PC-9 (cell line): ENCODE measurements around the gene BCL11A. TPM values are rescaled to one million over a fixed set of nuclear protein-coding genes. Genes with fewer than 3 reads are reported as not detected.

Experiments used
- BruUV-seq: library from RNA; stranded (reverse); fragments of 400-500 nt; replicated peaks from 2 replicates; lab custom pipeline; 2021; lab: Mats Ljungman, UMichigan
- CTCF ChIA-PET: fragments of 300-600 bp; sonication (Branson Sonifier 250); formaldehyde crosslinking; loops from one replicate; lab custom pipeline; 2022; ENCODE audit warnings: antibody characterized with exemption; lab: Charles Lee
- POLR2A ChIA-PET: fragments of 300-600 bp; sonication (Branson Sonifier 250); formaldehyde crosslinking; loops from one replicate; lab custom pipeline; 2022; ENCODE audit warnings: antibody characterized with exemption; ENCODE audit not compliant: unreplicated experiment; lab: Charles Lee
- DNase-seq, 2 experiments: peaks; one replicate each; pipeline versions ENCODE4 v3.0.0 to v3.0.0-alpha.2; 2015 to 2022; ENCODE audit warnings: mixed read lengths in 1 of 2
- H2AFZ ChIP-seq: fragments of 200-600 bp; sonication (generic); 2 replicates; pipeline ENCODE4 v1.8.1; 2017; ENCODE audit warnings: antibody characterized with exemption
- H3F3A ChIP-seq: fragments of 200-600 bp; sonication (generic); 2 replicates; pipeline ENCODE4 v1.8.1; 2017; ENCODE audit warnings: antibody characterized with exemption, mild to moderate bottlenecking, low read depth; ENCODE audit not compliant: insufficient read depth
- H3K27ac ChIP-seq: fragments of 200-600 bp; sonication (generic); 2 replicates; pipeline ENCODE4 v1.6.1; 2016; ENCODE audit warnings: mixed run types
- H3K27me3 ChIP-seq: fragments of 200-600 bp; sonication (generic); 2 replicates; pipeline ENCODE4 v1.6.1; 2016; ENCODE audit warnings: low read depth, mixed run types; ENCODE audit not compliant: insufficient read depth
- H3K36me3 ChIP-seq: fragments of 200-600 bp; sonication (generic); 2 replicates; pipeline ENCODE4 v1.6.1; 2016; ENCODE audit warnings: low read depth, mixed run types
- H3K4me1 ChIP-seq: fragments of 200-600 bp; sonication (generic); replicated peaks from 2 replicates; pipeline ENCODE4 v1.6.1; 2016; ENCODE audit warnings: mixed run types; ENCODE audit not compliant: insufficient read depth
- H3K4me2 ChIP-seq: fragments of 200-600 bp; sonication (generic); 2 replicates; pipeline ENCODE4 v1.6.1; 2017; ENCODE audit warnings: mixed run types
- H3K4me3 ChIP-seq: fragments of 200-600 bp; sonication (generic); 2 replicates; pipeline ENCODE4 v1.6.1; 2016; ENCODE audit warnings: mixed run types
- H3K79me2 ChIP-seq: fragments of 200-600 bp; sonication (generic); 2 replicates; pipeline ENCODE4 v1.6.1; 2017; ENCODE audit warnings: low read depth, mixed run types
- H3K9me2 ChIP-seq: fragments of 200-600 bp; sonication (generic); 2 replicates; pipeline ENCODE4 v1.8.1; 2017; ENCODE audit warnings: mild to moderate bottlenecking; ENCODE audit not compliant: insufficient read depth
- H3K9me3 ChIP-seq: fragments of 200-600 bp; sonication (generic); 2 replicates; pipeline ENCODE4 v1.8.1; 2016; ENCODE audit warnings: low read depth; ENCODE audit not compliant: insufficient read depth
- H4K20me1 ChIP-seq: fragments of 200-600 bp; sonication (generic); 2 replicates; pipeline ENCODE4 v1.8.1; 2017; ENCODE audit not compliant: insufficient read depth
- EZH2 ChIP-seq: fragments of 200-600 bp; sonication (generic); IDR thresholded peaks from 2 replicates; pipeline ENCODE4 v1.8.0; 2017; ENCODE audit warnings: antibody characterized with exemption, low read depth
- intact Hi-C: fragments of 100-400 bp; cut with micrococcal nuclease; formaldehyde crosslinking; loops from one replicate; pipeline ENCODE4 v1.10.0; 2022; ENCODE audit not compliant: unreplicated experiment
- total RNA-seq: library from RNA; stranded (reverse); gene quantifications from 2 replicates; pipeline ENCODE4 v1.2.3, GENCODE V29; 2021
- TF ChIP-seq, protein P1 (sequence below): fragments of 200-600 bp; sonication (generic); conservative IDR thresholded peaks from 2 replicates; pipeline ENCODE4 v1.6.1; 2017; ENCODE audit warnings: mixed run types, antibody characterized with exemption, mild to moderate bottlenecking, moderate library complexity

The BCL11A gene
- total RNA-seq, 1 experiment from 2014 or later = not detected

DNA sequence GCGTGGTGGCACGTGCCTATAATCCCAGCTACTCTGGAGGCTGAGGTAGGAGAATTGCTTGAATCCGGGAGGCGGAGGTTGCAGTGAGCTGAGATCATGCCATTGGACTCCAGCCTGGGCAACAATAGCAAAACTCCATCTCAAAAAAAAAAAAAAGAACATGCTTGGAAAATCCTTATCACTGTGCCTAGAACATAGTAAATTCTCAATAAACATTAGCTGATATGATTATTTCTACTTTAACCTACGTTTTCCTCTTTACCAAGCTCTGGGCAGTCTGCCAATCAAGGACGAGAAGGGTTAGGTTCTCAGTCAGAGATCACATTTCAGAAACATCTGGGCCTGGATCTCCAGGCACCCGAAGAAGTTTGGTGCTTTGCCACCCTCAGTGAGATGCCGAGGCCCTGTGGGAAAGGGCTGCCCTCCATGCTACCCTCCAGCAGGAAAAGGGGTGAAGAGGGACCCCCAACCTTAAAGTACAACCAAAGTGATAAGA, 107.7 kb downstream of the BCL11A start:
- H3K9me3 ChIP-seq = no peaks in the 10 kb centered on the region; the same call in 1 of the 2 replicates
- intact Hi-C loops = no loop called here
- TF ChIP-seq, protein P1, sequence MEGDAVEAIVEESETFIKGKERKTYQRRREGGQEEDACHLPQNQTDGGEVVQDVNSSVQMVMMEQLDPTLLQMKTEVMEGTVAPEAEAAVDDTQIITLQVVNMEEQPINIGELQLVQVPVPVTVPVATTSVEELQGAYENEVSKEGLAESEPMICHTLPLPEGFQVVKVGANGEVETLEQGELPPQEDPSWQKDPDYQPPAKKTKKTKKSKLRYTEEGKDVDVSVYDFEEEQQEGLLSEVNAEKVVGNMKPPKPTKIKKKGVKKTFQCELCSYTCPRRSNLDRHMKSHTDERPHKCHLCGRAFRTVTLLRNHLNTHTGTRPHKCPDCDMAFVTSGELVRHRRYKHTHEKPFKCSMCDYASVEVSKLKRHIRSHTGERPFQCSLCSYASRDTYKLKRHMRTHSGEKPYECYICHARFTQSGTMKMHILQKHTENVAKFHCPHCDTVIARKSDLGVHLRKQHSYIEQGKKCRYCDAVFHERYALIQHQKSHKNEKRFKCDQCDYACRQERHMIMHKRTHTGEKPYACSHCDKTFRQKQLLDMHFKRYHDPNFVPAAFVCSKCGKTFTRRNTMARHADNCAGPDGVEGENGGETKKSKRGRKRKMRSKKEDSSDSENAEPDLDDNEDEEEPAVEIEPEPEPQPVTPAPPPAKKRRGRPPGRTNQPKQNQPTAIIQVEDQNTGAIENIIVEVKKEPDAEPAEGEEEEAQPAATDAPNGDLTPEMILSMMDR = no peak
- no peak for TF ChIP-seq EZH2
- DNase-seq = no peak
- H3K27ac ChIP-seq = no peak overlapping the region
- BruUV-seq = no TSS peak
- no peaks in the 10 kb centered on the region for H3F3A ChIP-seq
- H2AFZ ChIP-seq = no peak overlapping the region
- H3K9me2 ChIP-seq = no peaks in the 10 kb centered on the region
- H3K4me3 ChIP-seq = no peak overlapping the region
- no peak overlapping the region for H3K4me2 ChIP-seq
- ChIA-PET POLR2A (no interaction called here), CTCF (no interaction called here)
- no peaks in the 10 kb centered on the region for H3K36me3 ChIP-seq
- no peaks in the 10 kb centered on the region for H3K4me1 ChIP-seq
- peaks cover 67% of the 10 kb centered on the region for H3K27me3 ChIP-seq
- no peaks in the 10 kb centered on the region for H3K79me2 ChIP-seq
- no peaks in the 10 kb centered on the region for H4K20me1 ChIP-seq

DNA sequence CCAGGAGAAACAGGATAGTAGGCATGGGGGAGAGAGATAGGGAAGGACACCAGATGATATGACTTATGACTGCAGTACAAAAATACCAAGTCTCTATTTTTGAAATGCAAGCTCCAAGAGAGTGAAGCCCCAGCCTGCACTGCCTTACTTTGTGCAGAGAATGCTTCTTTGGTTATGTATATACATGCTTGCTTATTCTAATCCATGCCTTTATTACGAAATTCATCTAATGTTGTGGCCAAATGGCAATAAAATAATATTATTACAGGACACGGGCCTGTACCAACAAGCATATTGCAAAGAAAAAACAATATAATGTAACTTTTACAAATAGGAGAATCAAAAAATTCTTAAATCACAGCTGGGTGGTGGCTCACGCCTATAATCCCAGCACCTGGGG, 110.8 kb downstream of the BCL11A start:
- no peak overlapping the region for H3K4me2 ChIP-seq
- peaks cover 78% of the 10 kb centered on the region for H3K27me3 ChIP-seq
- no peaks in the 10 kb centered on the region for H3K4me1 ChIP-seq
- no peaks in the 10 kb centered on the region for H3F3A ChIP-seq
- ChIA-PET CTCF (no interaction called here), POLR2A (no interaction called here)
- H3K36me3 ChIP-seq = no peaks in the 10 kb centered on the region
- no peaks in the 10 kb centered on the region for H3K79me2 ChIP-seq
- DNase-seq = no peak
- intact Hi-C loops = no loop called here
- H3K9me3 ChIP-seq = no peaks in the 10 kb centered on the region; the same call in 1 of the 2 replicates
- H4K20me1 ChIP-seq = no peaks in the 10 kb centered on the region
- no TSS peak for BruUV-seq
- H2AFZ ChIP-seq = no peak overlapping the region
- no peak overlapping the region for H3K27ac ChIP-seq
- no peaks in the 10 kb centered on the region for H3K9me2 ChIP-seq
- H3K4me3 ChIP-seq = no peak overlapping the region
- TF ChIP-seq, protein P1 = no peak
- TF ChIP-seq EZH2 = no peak

DNA sequence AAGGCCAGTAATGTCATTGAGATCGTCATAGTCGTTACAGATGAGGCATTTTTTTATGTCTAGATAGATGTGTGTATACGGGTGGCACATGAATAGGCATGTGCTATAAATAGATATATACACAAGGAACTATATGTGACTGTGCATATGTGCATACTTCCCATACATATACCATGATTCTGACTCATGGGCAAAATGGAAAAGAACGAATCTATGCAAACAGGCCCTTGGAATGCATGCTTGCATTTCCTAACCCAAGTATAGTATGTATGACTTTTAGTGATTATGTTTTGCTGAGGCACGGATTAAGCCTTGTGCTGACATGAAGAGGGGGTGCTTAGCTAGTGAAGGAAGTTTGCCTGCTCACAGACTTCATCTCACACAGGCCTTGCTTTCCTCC, 111.7 kb downstream of the BCL11A start:
- no peaks in the 10 kb centered on the region; the same call in 1 of the 2 replicates for H3K9me3 ChIP-seq
- H3K4me1 ChIP-seq = no peaks in the 10 kb centered on the region
- no peaks in the 10 kb centered on the region for H3K9me2 ChIP-seq
- H2AFZ ChIP-seq = no peak overlapping the region
- TF ChIP-seq, protein P1 = no peak
- no peak for TF ChIP-seq EZH2
- H3K27me3 ChIP-seq = peaks cover 80% of the 10 kb centered on the region
- no peak overlapping the region for H3K4me3 ChIP-seq
- POLR2A ChIA-PET = no interaction called here
- no peaks in the 10 kb centered on the region for H3F3A ChIP-seq
- no peak overlapping the region for H3K4me2 ChIP-seq
- DNase-seq = no peak
- BruUV-seq = no TSS peak
- CTCF ChIA-PET = no interaction called here
- no peaks in the 10 kb centered on the region for H3K36me3 ChIP-seq
- H4K20me1 ChIP-seq = no peaks in the 10 kb centered on the region
- intact Hi-C loops = no loop called here
- no peak overlapping the region for H3K27ac ChIP-seq
- H3K79me2 ChIP-seq = no peaks in the 10 kb centered on the region
